HCT116 (cell line): ENCODE measurements around the gene FAM83B. TPM values are rescaled to one million over a fixed set of nuclear protein-coding genes. Genes with fewer than 3 reads are reported as not detected.

Source experiments
- ATAC-seq: fragments of 200-7000 bp; cut with Tn5 transposase; 2 replicates; pipeline ENCODE4 v1.9.1; 2020; ENCODE audit warnings: mild to moderate bottlenecking, moderate library complexity
- BruUV-seq: library from RNA; stranded (reverse); fragments of 400-500 nt; replicated peaks from 2 replicates; lab custom pipeline; 2021; lab: Mats Ljungman, UMichigan
- CTCF ChIA-PET: fragments of 300-600 bp; sonication (Branson Sonifier 250); formaldehyde crosslinking; loops from one replicate; lab custom pipeline; 2021; ENCODE audit warnings: antibody characterized with exemption; lab: Charles Lee
- POLR2A ChIA-PET: fragments of 300-600, 350-600 bp; sonication (Branson Sonifier 250); formaldehyde crosslinking; loops from one replicate; lab custom pipeline; 2021; ENCODE audit warnings: antibody characterized with exemption; lab: Charles Lee
- RAD21 ChIA-PET, 2 experiments: fragments of 300-600 bp; sonication (Branson Sonifier 250); formaldehyde crosslinking; loops; one replicate each; lab custom pipeline; 2023; ENCODE audit warnings: low total read pairs in 2 of 2; ENCODE audit not compliant: uncharacterized antibody in 2 of 2, unreplicated experiment in 2 of 2, low non-redundant PET in 1 of 2; lab: Charles Lee
- DNase-seq: peaks from one replicate; pipeline ENCODE4 v3.0.0-alpha.2; 2010; ENCODE audit warnings: low read depth, low spot score
- H2AFZ ChIP-seq: fragments of 200-600 bp; shearing (Covaris generic), sonication (generic); 2 replicates; pipeline ENCODE4 v1.6.1; 2017; ENCODE audit warnings: low read depth, mixed run types, mixed read lengths, antibody characterized with exemption, low read length; ENCODE audit not compliant: poor library complexity, severe bottlenecking
- H3K27ac ChIP-seq: 2 replicates; pipeline ENCODE4 v1.5.1; 2012; ENCODE audit warnings: low read depth, low read length
- H3K27me3 ChIP-seq: fragments of 200-600 bp; sonication (generic); 2 replicates; pipeline ENCODE4 v1.6.1; 2016; ENCODE audit warnings: mixed run types, low read length, mixed read lengths; ENCODE audit not compliant: insufficient read depth
- H3K36me3 ChIP-seq, 2 experiments: fragments of 200-500 bp in 1 of 2; fragments of 200-600 bp in 1 of 2; sonication (Bioruptor generic) in 1 of 2; sonication (generic) in 1 of 2; 2 replicates each; pipeline versions ENCODE4 v1.5.1 to v1.6.1; 2014 to 2016; ENCODE audit warnings: low read length in 2 of 2, inconsistent platforms in 1 of 2, mixed read lengths in 1 of 2, mixed run types in 1 of 2; ENCODE audit not compliant: insufficient read depth in 2 of 2, control insufficient read depth in 1 of 2
- H3K4me1 ChIP-seq, 2 experiments: fragments of 200-600 bp in 1 of 2; sonication (generic) in 1 of 2; 2 replicates each; pipeline versions ENCODE4 v1.5.1 to v1.6.1; 2012 to 2017; ENCODE audit warnings: low read length in 2 of 2, inconsistent platforms in 1 of 2, mild to moderate bottlenecking in 1 of 2, mixed read lengths in 1 of 2, mixed run types in 1 of 2, moderate library complexity in 1 of 2; ENCODE audit not compliant: insufficient read depth in 2 of 2, control insufficient read depth in 1 of 2
- H3K4me2 ChIP-seq: fragments of 200-600 bp; sonication (generic); 2 replicates; pipeline ENCODE4 v1.6.1; 2017; ENCODE audit warnings: mixed run types, low read length, mixed read lengths
- H3K4me3 ChIP-seq, 2 experiments: fragments of 200-600 bp in 1 of 2; sonication (generic) in 1 of 2; replicated peaks in 1 of 2; 2 replicates each; pipeline ENCODE4 v1.5.1; 2011 to 2016; ENCODE audit warnings: low read length in 2 of 2, control low read depth in 1 of 2, low read depth in 1 of 2, mild to moderate bottlenecking in 1 of 2, mixed read lengths in 1 of 2, mixed run types in 1 of 2
- H3K79me2 ChIP-seq: fragments of 200-600 bp; sonication (generic); 2 replicates; pipeline ENCODE4 v1.6.1; 2017; ENCODE audit warnings: mild to moderate bottlenecking, mixed run types, low read length, moderate library complexity, mixed read lengths; ENCODE audit not compliant: insufficient read depth
- H3K9ac ChIP-seq: fragments of 200-600 bp; sonication (generic); 2 replicates; pipeline ENCODE4 v1.6.1; 2016; ENCODE audit warnings: low read length, mixed read lengths
- H3K9me2 ChIP-seq: fragments of 200-600 bp; sonication (generic), shearing (Covaris generic); 2 replicates; pipeline ENCODE4 v1.6.1; 2017; ENCODE audit warnings: mixed run types, mild to moderate bottlenecking, moderate library complexity; ENCODE audit not compliant: insufficient read depth
- H3K9me3 ChIP-seq, 2 experiments: fragments of 200-500 bp in 1 of 2; fragments of 200-600 bp in 1 of 2; sonication (Bioruptor generic) in 1 of 2; sonication (generic) in 1 of 2; 2 replicates each; pipeline ENCODE4 v1.6.1; 2014 to 2017; ENCODE audit warnings: low read length in 2 of 2, mixed read lengths in 2 of 2, inconsistent platforms in 1 of 2, low read depth in 1 of 2, mild to moderate bottlenecking in 1 of 2, mixed run types in 1 of 2, moderate library complexity in 1 of 2; ENCODE audit not compliant: control insufficient read depth in 1 of 2, insufficient read depth in 1 of 2
- H4K20me1 ChIP-seq: fragments of 200-600 bp; sonication (generic), shearing (Covaris generic); 2 replicates; pipeline ENCODE4 v1.6.1; 2017; ENCODE audit warnings: mixed run types, mild to moderate bottlenecking, moderate library complexity; ENCODE audit not compliant: insufficient read depth
- EZH2 ChIP-seq: fragments of 200-600 bp; sonication (generic); IDR thresholded peaks from 2 replicates; pipeline ENCODE4 v1.6.1; 2017; ENCODE audit warnings: antibody characterized with exemption, mixed run types
- JUND ChIP-seq: IDR thresholded peaks from 2 replicates; pipeline ENCODE4 v1.6.1; 2012
- POLR2AphosphoS5 ChIP-seq: IDR thresholded peaks from 2 replicates; pipeline ENCODE4 v1.6.1; 2011; ENCODE audit warnings: mild to moderate bottlenecking, low read depth, low read length, moderate library complexity
- RAD21 ChIP-seq: IDR thresholded peaks from 2 replicates; pipeline ENCODE4 v1.6.1; 2012; ENCODE audit warnings: low read depth, mild to moderate bottlenecking
- SIN3A ChIP-seq: IDR thresholded peaks from 2 replicates; pipeline ENCODE4 v1.6.1; 2012; ENCODE audit warnings: low read depth
- SRF ChIP-seq: IDR thresholded peaks from 2 replicates; pipeline ENCODE4 v1.6.1; 2012; ENCODE audit warnings: low read depth
- TCF7L2 ChIP-seq: IDR thresholded peaks from 2 replicates; pipeline ENCODE4 v1.7.0; 2011; ENCODE audit warnings: borderline replicate concordance, inconsistent platforms; ENCODE audit not compliant: insufficient read depth, insufficient read length; ENCODE audit errors: extremely low read depth
- intact Hi-C: fragments of 100-400 bp; cut with micrococcal nuclease; formaldehyde crosslinking; loops from 2 replicates; pipeline ENCODE4 v1.10.0; 2022
- total RNA-seq: library from RNA; stranded (reverse); gene quantifications from one replicate; pipeline ENCODE4 v1.2.1, GENCODE V29; 2021; ENCODE audit not compliant: unreplicated experiment
- TF ChIP-seq, protein P1 (sequence below): IDR thresholded peaks from 2 replicates; pipeline ENCODE4 v1.6.1; 2012; ENCODE audit warnings: low read depth
- TF ChIP-seq, protein P2 (sequence below): IDR thresholded peaks from 2 replicates; pipeline ENCODE4 v1.6.1; 2012
- TF ChIP-seq, protein P3 (sequence below): IDR thresholded peaks from 2 replicates; pipeline ENCODE4 v1.6.1; 2012

FAM83B gene
- total RNA-seq, 1 experiment from 2014 or later = 16.9 TPM

DNA sequence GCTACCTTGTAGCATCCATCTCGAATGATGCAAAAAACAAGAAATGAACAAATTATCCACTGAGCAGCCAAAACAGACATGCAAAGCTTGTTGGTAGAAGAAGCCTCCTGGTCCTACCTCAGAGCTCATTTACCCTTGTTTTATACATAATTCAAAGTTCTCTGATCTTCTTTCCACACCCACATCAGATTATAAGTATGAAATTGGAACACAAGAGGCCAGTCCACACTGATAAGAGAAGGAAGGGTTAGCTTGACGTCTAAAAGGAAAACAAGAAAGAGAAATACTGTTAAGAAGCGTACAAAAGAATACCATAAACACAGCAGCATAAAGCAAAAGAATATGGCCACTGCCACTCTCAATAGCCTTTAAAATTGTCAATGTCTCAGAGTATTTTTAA lies 49.7 kb downstream of the FAM83B start:
- intact Hi-C loops = no loop called here
- ChIA-PET RAD21 (no interaction called here), CTCF (no interaction called here), POLR2A (no interaction called here)
- Histone ChIP-seq H3K9ac (no peak overlapping the region), H3K9me2 (no peaks in the 10 kb centered on the region), H3K27ac (no peak overlapping the region), H3K79me2 (no peaks in the 10 kb centered on the region), H3K4me1 (peaks cover 0 to 31% of the 10 kb centered on the region in 2 experiments; a peak in 2 of 4 replicates), H3K27me3 (no peaks in the 10 kb centered on the region), H3K4me3 (no peak overlapping the region), H3K36me3 (no peaks in the 10 kb centered on the region), H4K20me1 (no peaks in the 10 kb centered on the region), H3K4me2 (no peak overlapping the region), H2AFZ (no peak overlapping the region), H3K9me3 (no peaks in the 10 kb centered on the region)
- no peak for ATAC-seq
- BruUV-seq = no TSS peak
- DNase-seq = no peak
- TF ChIP-seq, protein P1, sequence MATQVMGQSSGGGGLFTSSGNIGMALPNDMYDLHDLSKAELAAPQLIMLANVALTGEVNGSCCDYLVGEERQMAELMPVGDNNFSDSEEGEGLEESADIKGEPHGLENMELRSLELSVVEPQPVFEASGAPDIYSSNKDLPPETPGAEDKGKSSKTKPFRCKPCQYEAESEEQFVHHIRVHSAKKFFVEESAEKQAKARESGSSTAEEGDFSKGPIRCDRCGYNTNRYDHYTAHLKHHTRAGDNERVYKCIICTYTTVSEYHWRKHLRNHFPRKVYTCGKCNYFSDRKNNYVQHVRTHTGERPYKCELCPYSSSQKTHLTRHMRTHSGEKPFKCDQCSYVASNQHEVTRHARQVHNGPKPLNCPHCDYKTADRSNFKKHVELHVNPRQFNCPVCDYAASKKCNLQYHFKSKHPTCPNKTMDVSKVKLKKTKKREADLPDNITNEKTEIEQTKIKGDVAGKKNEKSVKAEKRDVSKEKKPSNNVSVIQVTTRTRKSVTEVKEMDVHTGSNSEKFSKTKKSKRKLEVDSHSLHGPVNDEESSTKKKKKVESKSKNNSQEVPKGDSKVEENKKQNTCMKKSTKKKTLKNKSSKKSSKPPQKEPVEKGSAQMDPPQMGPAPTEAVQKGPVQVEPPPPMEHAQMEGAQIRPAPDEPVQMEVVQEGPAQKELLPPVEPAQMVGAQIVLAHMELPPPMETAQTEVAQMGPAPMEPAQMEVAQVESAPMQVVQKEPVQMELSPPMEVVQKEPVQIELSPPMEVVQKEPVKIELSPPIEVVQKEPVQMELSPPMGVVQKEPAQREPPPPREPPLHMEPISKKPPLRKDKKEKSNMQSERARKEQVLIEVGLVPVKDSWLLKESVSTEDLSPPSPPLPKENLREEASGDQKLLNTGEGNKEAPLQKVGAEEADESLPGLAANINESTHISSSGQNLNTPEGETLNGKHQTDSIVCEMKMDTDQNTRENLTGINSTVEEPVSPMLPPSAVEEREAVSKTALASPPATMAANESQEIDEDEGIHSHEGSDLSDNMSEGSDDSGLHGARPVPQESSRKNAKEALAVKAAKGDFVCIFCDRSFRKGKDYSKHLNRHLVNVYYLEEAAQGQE = no peak
- TF ChIP-seq, protein P2, sequence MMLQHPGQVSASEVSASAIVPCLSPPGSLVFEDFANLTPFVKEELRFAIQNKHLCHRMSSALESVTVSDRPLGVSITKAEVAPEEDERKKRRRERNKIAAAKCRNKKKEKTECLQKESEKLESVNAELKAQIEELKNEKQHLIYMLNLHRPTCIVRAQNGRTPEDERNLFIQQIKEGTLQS = no peak
- no peak for TF ChIP-seq EZH2
- no peak for TF ChIP-seq RAD21
- TF ChIP-seq, protein P3, sequence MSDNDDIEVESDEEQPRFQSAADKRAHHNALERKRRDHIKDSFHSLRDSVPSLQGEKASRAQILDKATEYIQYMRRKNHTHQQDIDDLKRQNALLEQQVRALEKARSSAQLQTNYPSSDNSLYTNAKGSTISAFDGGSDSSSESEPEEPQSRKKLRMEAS = no peak
- TF ChIP-seq TCF7L2 = no peak
- TF ChIP-seq SRF = no peak
- no peak for TF ChIP-seq POLR2AphosphoS5
- TF ChIP-seq SIN3A = no peak
- TF ChIP-seq JUND = no peak
